Common myeloid progenitor, CD34-positive (primary cell): ENCODE data around the gene LGALS16.

Experiments
- CTCF ChIA-PET: fragments of 350-600 bp; sonication (Branson Sonifier 250); formaldehyde crosslinking; loops from one replicate; lab custom pipeline; 2021; ENCODE audit warnings: antibody characterized with exemption; lab: Charles Lee
- POLR2A ChIA-PET: fragments of 350-600 bp; sonication (Branson Sonifier 250); formaldehyde crosslinking; loops from one replicate; lab custom pipeline; 2021; ENCODE audit warnings: antibody characterized with exemption; lab: Charles Lee
- DNase-seq, 3 donors: peaks; one replicate each; pipeline versions ENCODE4 v3.0.0 to v3.0.0-alpha.2; 2013
- H3K27ac ChIP-seq, 2 experiments: 1 replicate in 1 of 2; 2 replicates in 1 of 2; pipeline ENCODE4 v1.7.0; 2013; ENCODE audit warnings: inconsistent platforms in 2 of 2, low read length in 2 of 2, mild to moderate bottlenecking in 2 of 2, low read depth in 1 of 2, moderate library complexity in 1 of 2; ENCODE audit not compliant: severe bottlenecking in 2 of 2, insufficient read depth in 1 of 2, poor library complexity in 1 of 2
- H3K27me3 ChIP-seq, 5 experiments: replicated peaks in 2 of 5; 1 replicate in 3 of 5; 2 replicates in 2 of 5; pipeline versions ENCODE4 v1.6.1 to v1.7.0; 2013; ENCODE audit warnings: low read length in 4 of 5, mild to moderate bottlenecking in 2 of 5, moderate library complexity in 2 of 5, inconsistent platforms in 1 of 5; ENCODE audit not compliant: insufficient read depth in 5 of 5, control insufficient read depth in 4 of 5
- H3K36me3 ChIP-seq, 4 experiments: 1 replicate in 2 of 4; 2 replicates in 2 of 4; pipeline versions ENCODE4 v1.6.1 to v1.7.0; 2013; ENCODE audit warnings: low read length in 3 of 4, control low read depth in 1 of 4, mild to moderate bottlenecking in 1 of 4; ENCODE audit not compliant: control insufficient read depth in 4 of 4, insufficient read depth in 4 of 4
- H3K4me1 ChIP-seq, 4 experiments: 1 replicate in 3 of 4; 2 replicates in 1 of 4; pipeline versions ENCODE4 v1.6.1 to v1.7.1; 2013; ENCODE audit warnings: low read length in 3 of 4, mild to moderate bottlenecking in 3 of 4, control low read depth in 1 of 4, inconsistent platforms in 1 of 4, moderate library complexity in 1 of 4; ENCODE audit not compliant: control insufficient read depth in 4 of 4, insufficient read depth in 4 of 4; ENCODE audit errors: control extremely low read depth in 1 of 4
- H3K4me3 ChIP-seq, 7 experiments: 1 replicate in 4 of 7; 2 replicates in 3 of 7; pipeline versions ENCODE4 v1.5.1 to v1.7.0; 2013; ENCODE audit warnings: mild to moderate bottlenecking in 7 of 7, low read length in 6 of 7, moderate library complexity in 6 of 7, inconsistent platforms in 2 of 7, low read depth in 2 of 7, control low read depth in 1 of 7; ENCODE audit not compliant: insufficient read depth in 4 of 7, control insufficient read depth in 1 of 7; ENCODE audit errors: extremely low read depth in 1 of 7
- H3K9me3 ChIP-seq, 5 experiments: 1 replicate in 4 of 5; 2 replicates in 1 of 5; pipeline versions ENCODE4 v1.6.1 to v1.7.1; 2013; ENCODE audit warnings: low read length in 4 of 5, mild to moderate bottlenecking in 2 of 5, inconsistent platforms in 1 of 5, low read depth in 1 of 5, moderate library complexity in 1 of 5; ENCODE audit not compliant: control insufficient read depth in 4 of 5, insufficient read depth in 2 of 5; ENCODE audit errors: control extremely low read depth in 1 of 5
- WGBS: methylation state at CpG from one replicate; pipeline ENCODE4 v1.1.5; 2013; ENCODE audit not compliant: insufficient coverage; 5-methylcytosine and 5-hydroxymethylcytosine counted together

LGALS16 gene

GRCh38 chr19:39696387-39696786, 40.7 kb downstream of the LGALS16 start:
- ChIA-PET CTCF (no interaction called here), POLR2A (no interaction called here)
- peaks cover 0 to 21% (median 6%) of the 10 kb centered on the region in 4 experiments for H3K4me1 ChIP-seq
- H3K27ac ChIP-seq: no peak overlapping the region
- 100% methylated on average over 1 of the region's 2 CpGs for WGBS
- H3K4me3 ChIP-seq: no peak overlapping the region
- DNase-seq: no peak
- H3K36me3 ChIP-seq: no peaks in the 10 kb centered on the region
- H3K9me3 ChIP-seq: no peaks in the 10 kb centered on the region
- peaks cover 0 to 6% (median 0%) of the 10 kb centered on the region in 5 experiments for H3K27me3 ChIP-seq

- Histone ChIP-seq H3K27ac (no peak overlapping the region), H3K4me3 (no peak overlapping the region), H3K36me3 (no peaks in the 10 kb centered on the region), H3K4me1 (peaks cover 0 to 6% (median 0%) of the 10 kb centered on the region in 4 experiments), H3K9me3 (no peaks in the 10 kb centered on the region), H3K27me3 (peaks cover 0 to 5% (median 0%) of the 10 kb centered on the region in 5 experiments)
- ChIA-PET CTCF (no interaction called here), POLR2A (no interaction called here)
- DNase-seq: no peak
These were observed 42.8 kb downstream of the LGALS16 start for GRCh38 chr19:39698535-39698934.

- peaks cover 0 to 2% (median 0%) of the 10 kb centered on the region in 5 experiments for H3K27me3 ChIP-seq
- no peaks in the 10 kb centered on the region for H3K9me3 ChIP-seq
- no peak overlapping the region for H3K27ac ChIP-seq
- no peaks in the 10 kb centered on the region for H3K36me3 ChIP-seq
- peaks cover 0 to 8% (median 1%) of the 10 kb centered on the region in 4 experiments for H3K4me1 ChIP-seq
- H3K4me3 ChIP-seq: no peak overlapping the region
- DNase-seq: no peak
- CTCF ChIA-PET: interaction anchor here (1.2 kb wide), 1 partner anchor 8 kb away, joined by 3 read pairs; no protein-coding TSS in a partner anchor
- POLR2A ChIA-PET: no interaction called here
- WGBS: 82% methylated on average over 2 of the region's 5 CpGs
These were observed 45.6 kb downstream of the LGALS16 start for GRCh38 chr19:39701291-39701690.

- WGBS: 84% methylated on average over 5 of the region's 6 CpGs
- POLR2A ChIA-PET: no interaction called here
These were observed 48.7 kb downstream of the LGALS16 start, which contains the start of gene LGALS14 for GRCh38 chr19:39704181-39705044. TSS of gene LGALS14 (plus strand) at chr19:39704481. CDS start at chr19:39704529, 48 bp downstream.

GRCh38 chr19:39705578-39706188, 50.0 kb downstream of the LGALS16 start:
- POLR2A ChIA-PET: no interaction called here
- H3K36me3 ChIP-seq: no peaks in the 10 kb centered on the region
- CTCF ChIA-PET: no interaction called here
- WGBS: 63% methylated on average over 7 of the region's 8 CpGs
- no peaks in the 10 kb centered on the region for H3K9me3 ChIP-seq
- DNase-seq: peak in 2 of 3 donors; percentile 24 to 51
- H3K4me1 ChIP-seq: peaks cover 0 to 2% (median 1%) of the 10 kb centered on the region in 4 experiments
- no peaks in the 10 kb centered on the region for H3K27me3 ChIP-seq
- H3K4me3 ChIP-seq: no peak overlapping the region
- H3K27ac ChIP-seq: no peak overlapping the region

More at GRCh38 chr19:39704181-39705044, 48.7 kb downstream of the LGALS16 start, which contains the start of gene LGALS14:
- H3K9me3 ChIP-seq: no peaks in the 10 kb centered on the region
- CTCF ChIA-PET: no interaction called here
- no peak for DNase-seq
- no peaks in the 10 kb centered on the region for H3K36me3 ChIP-seq
- H3K27me3 ChIP-seq: no peaks in the 10 kb centered on the region
- H3K4me3 ChIP-seq: no peak within 1 kb of the TSS
- H3K4me1 ChIP-seq: peaks cover 0 to 6% (median 1%) of the 10 kb centered on the region in 4 experiments
- H3K27ac ChIP-seq: no peak within 1 kb of the TSS

GRCh38 chr19:39708594-39708993, 52.9 kb downstream of the LGALS16 start:
- no peak overlapping the region for H3K4me3 ChIP-seq
- H3K9me3 ChIP-seq: no peaks in the 10 kb centered on the region
- H3K36me3 ChIP-seq: no peaks in the 10 kb centered on the region
- POLR2A ChIA-PET: no interaction called here
- WGBS: 100% methylated on average over 6 of the region's 6 CpGs
- no peak for DNase-seq
- H3K27ac ChIP-seq: no peak overlapping the region
- CTCF ChIA-PET: no interaction called here
- peaks cover 0 to 2% (median 1%) of the 10 kb centered on the region in 4 experiments for H3K4me1 ChIP-seq
- H3K27me3 ChIP-seq: peaks cover 0 to 3% (median 0%) of the 10 kb centered on the region in 5 experiments
